Measurements from ENCODE around the gene HS3ST2.
"Not testable (repeated sequence)": the region's sequence is repeated elsewhere in the genome, so short reads cannot be mapped to it uniquely, and the experiment has no call there.

Gene HS3ST2

DNA sequence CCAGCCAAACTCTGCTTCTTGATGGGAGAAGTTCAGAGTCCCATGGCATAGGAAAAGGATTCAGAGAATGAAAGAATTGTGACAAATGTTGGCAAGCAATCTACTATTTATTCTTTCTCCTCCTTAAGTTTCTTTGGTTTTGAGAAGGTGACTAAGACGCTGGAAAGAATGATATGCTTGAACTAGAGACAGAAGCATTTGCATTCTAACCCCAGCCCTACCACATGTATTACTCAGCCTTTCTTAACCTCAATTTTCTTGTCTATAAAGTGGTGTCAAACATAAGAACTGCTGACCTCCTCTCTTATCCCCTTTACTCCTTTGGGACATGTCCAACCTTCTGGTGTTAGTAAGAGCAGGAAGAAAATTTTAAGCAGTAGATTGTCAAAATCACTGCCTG is 124.7 kb downstream of the HS3ST2 start:
- DNase-seq: no peak

DNA sequence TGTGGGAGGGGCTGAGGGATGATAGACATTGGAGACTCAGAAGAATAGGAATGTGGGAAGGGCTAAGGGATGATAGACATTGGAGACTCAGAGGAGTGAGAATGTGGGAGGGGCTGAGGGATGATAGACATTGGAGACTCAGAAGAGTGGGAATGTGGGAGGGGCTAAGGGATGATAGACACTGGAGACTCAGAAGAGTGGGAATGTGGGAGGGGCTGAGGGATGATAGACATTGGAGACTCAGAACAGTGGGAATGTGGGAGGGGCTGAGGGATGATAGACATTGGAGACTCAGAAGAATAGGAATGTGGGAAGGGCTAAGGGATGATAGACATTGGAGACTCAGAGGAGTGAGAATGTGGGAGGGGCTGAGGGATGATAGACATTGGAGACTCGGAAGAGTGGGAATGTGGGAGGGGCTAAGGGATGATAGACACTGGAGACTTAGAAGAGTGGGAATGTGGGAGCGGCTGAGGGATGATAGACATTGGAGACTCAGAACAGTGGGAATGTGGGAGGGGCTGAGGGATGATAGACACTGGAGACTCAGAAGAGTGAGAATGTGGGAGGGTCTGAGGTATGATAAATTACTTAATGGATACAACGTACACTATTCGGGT is 125.9 kb downstream of the HS3ST2 start:
- not testable (repeated sequence) for DNase-seq

DNA sequence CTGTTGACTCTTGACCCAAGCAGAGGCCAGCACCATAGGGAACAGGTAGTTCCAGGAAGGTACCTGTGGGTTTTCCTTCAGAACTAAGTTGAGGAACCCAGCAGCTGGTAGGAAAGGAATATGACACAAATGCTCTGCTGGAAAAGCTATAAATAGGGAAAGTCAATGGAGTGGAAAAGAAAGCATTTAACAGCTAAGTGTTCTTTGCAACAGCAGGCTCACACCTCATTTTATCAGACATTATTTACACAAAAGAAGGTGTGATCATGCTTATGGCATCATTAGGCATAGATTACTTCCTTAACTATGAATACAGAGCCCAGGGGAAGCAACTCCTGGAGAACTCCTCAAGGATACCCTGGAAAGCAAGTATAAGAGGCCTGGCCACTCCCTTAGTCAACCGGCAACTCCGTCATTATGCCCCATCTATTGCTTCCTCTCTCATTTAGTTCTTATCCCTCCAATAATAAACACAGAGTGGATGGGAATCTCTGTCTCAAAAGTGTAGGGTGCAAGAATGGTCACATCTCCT is 128.1 kb downstream of the HS3ST2 start:
- DNase-seq: no peak

DNA sequence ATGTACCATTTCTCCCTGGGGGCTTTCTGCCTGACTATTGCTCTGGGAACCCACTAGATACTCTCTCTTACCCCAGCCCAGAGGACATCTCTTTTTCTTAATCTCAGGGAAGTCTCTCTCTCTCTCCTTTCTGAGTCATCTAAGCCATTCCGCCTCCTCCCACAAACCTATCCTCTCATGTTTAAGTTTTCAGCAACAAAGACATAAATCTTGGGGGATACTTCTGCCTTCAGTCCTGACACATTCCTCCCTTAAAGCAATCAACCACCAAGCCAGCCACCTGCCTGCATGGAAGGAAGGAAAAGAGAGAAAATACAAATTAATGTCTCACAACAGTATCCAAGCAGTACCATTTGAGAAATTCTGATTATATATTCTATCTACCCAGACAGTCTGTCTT is 128.8 kb downstream of the HS3ST2 start:
- no peak for DNase-seq

DNA sequence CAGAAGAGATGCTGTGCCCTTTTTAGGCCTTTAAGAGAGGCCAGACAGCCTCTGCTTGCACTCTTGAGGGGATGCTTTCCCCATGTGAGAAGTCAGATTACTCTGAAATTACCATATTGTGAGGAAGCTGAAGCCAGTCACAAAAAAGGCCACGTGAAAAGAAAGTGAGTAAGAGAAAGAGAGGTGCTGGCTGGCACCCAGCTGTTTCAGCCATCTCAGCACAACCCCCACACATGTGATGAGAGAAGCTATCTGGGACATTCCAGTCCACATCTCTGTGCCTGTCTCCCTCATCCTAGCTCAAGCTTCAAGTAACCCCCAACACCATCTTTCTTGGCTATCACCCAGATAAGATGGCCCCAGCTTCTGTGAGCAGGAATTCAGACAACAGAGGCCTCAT is 131.4 kb downstream of the HS3ST2 start:
- no peak for DNase-seq

DNA sequence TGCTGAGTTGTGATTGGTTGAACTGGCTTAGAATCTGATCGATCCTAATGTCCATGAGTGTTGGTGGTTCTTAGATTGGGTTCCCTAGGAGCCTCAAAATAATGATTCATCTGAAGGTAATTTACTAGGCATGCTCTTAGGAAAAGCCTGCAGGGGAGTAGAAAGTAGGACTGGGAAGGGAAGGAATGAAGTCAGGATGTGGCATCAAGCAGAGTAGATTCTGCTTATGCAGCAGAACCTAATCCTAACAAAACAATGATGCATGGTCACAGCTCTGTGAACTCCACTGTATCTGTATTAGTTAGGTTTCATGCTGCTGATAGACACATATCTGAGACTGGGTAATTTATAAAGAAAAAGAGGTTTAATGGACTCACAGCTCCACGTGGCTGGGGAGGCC is 132.5 kb downstream of the HS3ST2 start:
- no peak for DNase-seq

DNA sequence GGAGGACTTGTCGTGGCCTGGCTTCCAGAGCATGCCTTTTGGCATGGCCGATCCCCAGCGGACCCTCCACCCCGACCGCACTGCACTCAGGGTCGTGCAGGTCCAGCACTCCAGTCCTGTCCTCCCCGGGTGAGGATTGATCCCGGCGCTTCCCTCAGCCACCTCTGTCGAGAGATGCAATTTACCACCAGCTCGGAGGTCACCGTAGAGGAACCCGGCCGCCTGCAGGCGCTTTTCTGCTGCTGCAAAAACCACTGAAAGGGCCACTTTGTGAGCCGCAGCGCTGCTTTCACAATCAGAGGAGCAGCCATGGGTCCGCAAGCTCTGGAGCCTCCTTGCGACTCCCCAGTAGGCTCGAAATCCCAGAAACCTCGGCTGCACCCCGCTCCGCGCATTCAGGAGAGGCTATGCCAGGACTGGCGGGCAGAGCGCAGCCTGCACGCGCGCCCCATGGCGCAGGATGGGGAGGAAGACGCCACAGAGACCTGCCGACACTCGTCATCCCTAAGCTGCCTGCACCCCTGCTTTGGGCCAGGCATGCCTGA is 134.2 kb downstream of the HS3ST2 start:
- DNase-seq: no peak

DNA sequence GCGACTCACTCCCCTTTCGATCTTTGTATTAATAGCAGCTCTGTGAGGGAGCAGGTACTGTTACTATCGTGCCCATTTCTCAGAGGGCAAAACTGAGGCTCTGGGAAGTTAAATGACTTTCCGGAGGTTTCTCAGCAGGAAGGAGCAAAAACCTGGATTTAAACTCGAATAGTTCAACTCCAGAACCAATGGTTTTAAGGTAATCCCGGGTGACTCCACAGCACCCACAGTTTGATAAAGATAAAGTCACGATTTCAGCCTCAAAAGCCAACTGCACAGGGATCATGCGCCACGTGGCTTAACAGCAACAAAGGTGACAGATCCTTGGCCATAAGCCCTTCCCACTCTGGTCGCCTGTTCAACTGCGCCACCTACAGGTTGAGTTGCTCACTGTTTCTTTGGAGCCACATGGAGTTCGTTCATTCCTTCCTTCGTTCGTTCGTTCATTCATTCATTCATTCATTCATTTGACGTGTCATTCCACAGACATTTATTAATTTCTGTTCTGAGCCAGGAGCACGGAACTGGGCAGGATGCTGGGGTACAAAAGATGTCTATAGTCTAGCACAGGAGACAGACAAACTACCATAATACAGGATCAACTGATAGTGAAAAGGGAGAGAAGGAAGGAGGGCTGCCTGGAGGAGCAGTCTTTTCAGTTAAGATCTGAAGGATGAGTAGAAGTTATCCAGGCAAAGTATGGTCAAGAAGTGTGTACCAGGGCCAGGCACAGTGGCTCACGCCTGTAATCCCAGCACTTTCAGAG is 134.8 kb downstream of the HS3ST2 start:
- DNase-seq: peak; percentile 75

DNA sequence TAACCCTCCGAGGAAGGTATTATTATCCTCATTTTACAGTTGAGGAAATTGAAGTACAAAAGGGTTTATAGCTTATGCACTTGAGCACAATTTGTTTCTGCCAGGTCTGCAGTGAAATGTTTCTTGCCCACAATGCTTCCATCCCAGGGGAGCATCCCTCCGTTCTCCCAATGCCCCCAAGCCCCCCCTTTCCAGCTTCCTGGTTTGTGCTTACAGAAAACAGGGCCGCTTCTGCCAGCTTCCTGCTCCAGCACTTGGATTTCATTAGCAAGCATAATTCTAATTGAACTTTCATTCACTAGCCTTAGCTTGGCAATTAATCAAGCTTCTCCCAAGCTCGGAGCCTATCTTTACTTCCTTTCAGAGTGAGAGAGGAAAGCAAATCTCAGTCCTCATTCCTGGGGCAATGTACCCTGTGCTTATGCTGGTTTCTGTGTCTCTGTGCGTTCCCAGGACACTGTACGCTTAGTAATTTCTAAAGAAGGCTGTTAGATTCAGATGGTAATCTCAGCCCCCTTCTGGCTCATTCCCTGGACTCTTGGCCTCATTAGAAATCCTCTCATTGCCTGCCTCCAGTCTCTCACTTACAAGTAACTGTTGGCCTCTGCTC is 141.6 kb downstream of the HS3ST2 start:
- DNase-seq: no peak

DNA sequence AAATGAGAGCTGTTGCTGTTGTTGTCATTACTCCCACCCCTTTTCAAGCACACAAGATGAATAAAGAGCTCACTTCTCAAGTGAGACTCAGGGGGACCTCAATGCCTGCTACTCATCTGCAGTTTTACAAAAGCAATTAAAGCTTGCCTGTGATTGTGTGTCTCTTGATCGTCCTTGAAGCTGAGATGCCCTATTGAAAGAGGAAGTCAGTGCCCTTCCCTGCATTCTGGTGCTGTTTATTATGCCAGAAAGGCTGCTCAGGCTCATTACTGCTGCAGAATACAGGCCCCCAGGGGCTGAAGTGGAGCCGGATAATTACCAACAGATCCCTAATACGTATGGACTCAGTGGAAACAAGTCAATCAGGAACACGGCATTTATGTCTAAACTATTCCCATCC is 147.2 kb downstream of the HS3ST2 start:
- no peak for DNase-seq

DNA sequence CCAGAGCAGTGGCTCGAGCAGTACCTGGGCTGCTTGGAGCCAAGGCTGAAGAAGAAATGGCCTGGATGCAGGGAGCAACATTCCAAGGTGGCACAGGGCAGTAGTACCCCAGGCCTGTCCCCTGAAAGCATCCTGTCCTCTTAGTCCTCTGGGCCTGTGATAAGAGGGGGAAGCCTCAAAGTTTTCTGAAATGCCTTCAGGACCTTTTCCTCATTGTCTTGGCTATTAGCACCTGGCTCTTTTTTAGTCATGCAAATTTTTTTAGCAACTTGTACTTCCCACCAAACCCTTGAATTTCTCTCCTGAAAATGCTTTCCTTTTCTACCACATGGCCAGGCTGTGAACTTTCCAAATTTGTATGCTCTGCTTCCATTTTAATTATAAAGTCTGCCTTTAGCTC is 148.9 kb downstream of the HS3ST2 start:
- DNase-seq: no peak

Measured in activated CD4-positive, alpha-beta T cell treated with anti-CD3 and anti-CD28 coated beads, Interleukin-2, Interleukin-6, amounts not matched to agents 100 ng/mL and 50 ng/mL, durations not matched to agents 16 hours and 8 hours (primary cell).